K562 (cell line): ENCODE data around the gene CDNF. TPM values are rescaled to one million over a fixed set of nuclear protein-coding genes. Genes with fewer than 3 reads are reported as not detected.

Source experiments
- ATAC-seq: fragments of 200-7000 bp; cut with Tn5 transposase; 3 replicates; pipeline ENCODE4 v1.9.1; 2020; ENCODE audit warnings: moderate library complexity
- BruUV-seq: library from RNA; stranded (reverse); fragments of 400-500 nt; replicated peaks from 2 replicates; lab custom pipeline; 2021; lab: Mats Ljungman, UMichigan
- CTCF ChIA-PET: fragments of 300-600 bp; formaldehyde crosslinking; extraction: SDS; loops from one replicate; lab custom pipeline; 2021; ENCODE audit warnings: low intra/inter-chr PET ratio; lab: Yijun Ruan, JAX
- POLR2A ChIA-PET: fragments of 300-600, 350-650 bp; sonication (Branson Sonifier 250); formaldehyde crosslinking; extraction: SDS; loops from one replicate; lab custom pipeline; 2021; ENCODE audit warnings: antibody characterized with exemption, inconsistent platforms; lab: Yijun Ruan, JAX
- DNase-seq, 4 experiments: peaks; one replicate each; pipeline versions ENCODE4 v3.0.0 to v3.0.0-alpha.2; 2011 to 2018; ENCODE audit warnings: low spot score in 3 of 4, mixed read lengths in 3 of 4; ENCODE audit errors: extremely low read depth in 1 of 4
- FAIRE-seq: peaks from 2 replicates; lab custom pipeline; 2011; peaks lifted over from hg19 to GRCh38; lab: Jason Lieb, UNC
- H2AFZ ChIP-seq: 2 replicates; pipeline ENCODE4 v1.6.0; 2011; ENCODE audit warnings: low read depth, low read length, control low read depth, inconsistent platforms
- H3K27ac ChIP-seq: fragments of 200-600 bp; 3 replicates; pipeline ENCODE4 v1.8.0; 2011; ENCODE audit warnings: low read depth, mild to moderate bottlenecking, control low read depth, inconsistent platforms, low read length, moderate library complexity, mixed read lengths; ENCODE audit errors: extremely low read depth
- H3K27me3 ChIP-seq, 2 experiments: fragments of 300-600 bp in 1 of 2; 2 replicates in 1 of 2; 3 replicates in 1 of 2; pipeline versions ENCODE4 v1.6.0 to v1.8.0; 2011; ENCODE audit warnings: inconsistent platforms in 2 of 2, low read length in 2 of 2, mild to moderate bottlenecking in 1 of 2, mixed read lengths in 1 of 2, moderate library complexity in 1 of 2; ENCODE audit not compliant: control insufficient read depth in 2 of 2, insufficient read depth in 2 of 2
- H3K36me3 ChIP-seq: fragments of 300-600 bp; 3 replicates; pipeline ENCODE4 v1.8.0; 2011; ENCODE audit warnings: mild to moderate bottlenecking, low read length, inconsistent platforms; ENCODE audit not compliant: control insufficient read depth, insufficient read depth
- H3K4me1 ChIP-seq, 2 experiments: fragments of 200-600 bp in 1 of 2; replicated peaks in 1 of 2; 2 replicates in 1 of 2; 3 replicates in 1 of 2; pipeline versions ENCODE4 v1.5.1 to v1.8.0; 2011; ENCODE audit warnings: inconsistent platforms in 2 of 2, low read length in 2 of 2, mild to moderate bottlenecking in 1 of 2, mixed read lengths in 1 of 2, moderate library complexity in 1 of 2; ENCODE audit not compliant: control insufficient read depth in 2 of 2, insufficient read depth in 2 of 2
- H3K4me2 ChIP-seq: 2 replicates; pipeline ENCODE4 v1.6.1; 2011; ENCODE audit warnings: low read length, control low read depth, inconsistent platforms, mixed read lengths; ENCODE audit not compliant: insufficient read depth
- H3K4me3 ChIP-seq: fragments of 200-600 bp; sonication (generic), shearing (Covaris generic); 2 replicates; pipeline ENCODE4 v1.5.1; 2016; ENCODE audit warnings: control low read depth, inconsistent platforms
- H3K79me2 ChIP-seq: fragments of 200-600 bp; 3 replicates; pipeline ENCODE4 v1.8.0; 2011; ENCODE audit warnings: low read length, inconsistent platforms; ENCODE audit not compliant: control insufficient read depth, insufficient read depth
- H3K9ac ChIP-seq, 2 experiments: 2 replicates each; pipeline versions ENCODE4 v1.6.0 to v1.6.1; 2011; ENCODE audit warnings: low read depth in 2 of 2, low read length in 2 of 2, control low read depth in 1 of 2, inconsistent platforms in 1 of 2, mild to moderate bottlenecking in 1 of 2, mixed read lengths in 1 of 2; ENCODE audit not compliant: insufficient read depth in 1 of 2
- H3K9me1 ChIP-seq: one replicate; pipeline ENCODE4 v1.6.0; 2011; ENCODE audit warnings: inconsistent platforms, mild to moderate bottlenecking, low read length, moderate library complexity; ENCODE audit not compliant: control insufficient read depth, insufficient read depth
- H3K9me3 ChIP-seq: replicated peaks from 2 replicates; pipeline ENCODE4 v1.5.1; 2011; ENCODE audit warnings: low read depth, low read length, inconsistent platforms; ENCODE audit not compliant: control insufficient read depth, insufficient read depth
- H4K20me1 ChIP-seq: replicated peaks from 2 replicates; pipeline ENCODE4 v1.6.1; 2011; ENCODE audit warnings: low read length, inconsistent platforms, mixed read lengths; ENCODE audit not compliant: control insufficient read depth, insufficient read depth
- ARID1B ChIP-seq: fragments of 450-650 bp; IDR thresholded peaks from 2 replicates; pipeline ENCODE4 v1.6.1; 2016; ENCODE audit warnings: antibody characterized with exemption, mild to moderate bottlenecking, inconsistent platforms
- IRF1 ChIP-seq: sonication (generic); formaldehyde crosslinking; IDR thresholded peaks from 2 replicates; pipeline ENCODE4 v1.8.0; 2022; ENCODE audit warnings: missing genetic modification reagents, mild to moderate bottlenecking, borderline replicate concordance
- MAFF ChIP-seq: IDR thresholded peaks from 2 replicates; pipeline ENCODE4 v1.6.1; 2012; ENCODE audit warnings: low read length, improper control_type of control experiment
- MEIS2 ChIP-seq: fragments of 450-650 bp; IDR thresholded peaks from 2 replicates; pipeline ENCODE4 v1.6.1; 2014; ENCODE audit warnings: mild to moderate bottlenecking; ENCODE audit not compliant: partially characterized antibody
- SIN3B ChIP-seq: fragments of 450-650 bp; IDR thresholded peaks from 2 replicates; pipeline ENCODE4 v1.6.1; 2017; ENCODE audit warnings: low read depth, mild to moderate bottlenecking, moderate library complexity
- SMARCE1 ChIP-seq: fragments of 450-650 bp; IDR thresholded peaks from 2 replicates; pipeline ENCODE4 v1.7.1; 2016; ENCODE audit warnings: mild to moderate bottlenecking
- SOX6 ChIP-seq: fragments of 450-650 bp; IDR thresholded peaks from 2 replicates; pipeline ENCODE4 v1.6.1; 2014; ENCODE audit warnings: mild to moderate bottlenecking
- ZBTB17 ChIP-seq: fragments of 450-650 bp; formaldehyde crosslinking; IDR thresholded peaks from 2 replicates; pipeline ENCODE4 v1.4.0; 2020; ENCODE audit warnings: mild to moderate bottlenecking
- ZNF239 ChIP-seq: fragments of 250-450 bp; sonication (Bioruptor Pico); IDR thresholded peaks from 2 replicates; pipeline ENCODE4 v1.4.0; 2020; ENCODE audit warnings: mild to moderate bottlenecking
- WGBS: fragments of 100-300 bp; shearing (Covaris generic); methylation state at CpG from one replicate; pipeline ENCODE4 v1.1.6; 2016; ENCODE audit warnings: low coverage, mixed read lengths; ENCODE audit not compliant: insufficient coverage; ENCODE audit errors: missing lambda C conversion rate; 5-methylcytosine and 5-hydroxymethylcytosine counted together
- in situ Hi-C: fragments of 300-500 bp; cut with MboI; formaldehyde crosslinking; loops from 4 replicates; pipeline ENCODE4 v1.15.0; 2018; ENCODE audit warnings: inconsistent platforms, mixed read lengths
- intact Hi-C: fragments of 100-400 bp; cut with micrococcal nuclease; formaldehyde crosslinking; loops from 2 replicates; pipeline ENCODE4 v1.14.2; 2022
- polyA plus RNA-seq, 8 experiments: library from polyadenylated mRNA; depleted of rRNA in 4 of 8; stranded (reverse) in 5 of 8; unstranded in 3 of 8; fragments of >200 nt; fragmentation: Nextera tagmentation in 2 of 8; fragmentation: Illumina TruSeq in 1 of 8; extraction: Ambion mirVana in 2 of 8; extraction: Trizol in 1 of 8; gene quantifications; 2 replicates each; pipeline versions ENCODE4 v1.2.1 to v1.2.3, GENCODE V29; 2011 to 2014; ENCODE audit warnings: inconsistent platforms in 1 of 8, missing spikeins in 1 of 8
- total RNA-seq, 7 experiments: library from RNA; depleted of rRNA in 6 of 7; stranded (reverse); fragments of >200 nt in 6 of 7; fragmentation: Illumina TruSeq in 2 of 7; extraction: Trizol in 2 of 7; gene quantifications; 2 replicates each; pipeline versions ENCODE4 v1.2.1 to v1.2.3, GENCODE V29; 2011 to 2021; ENCODE audit warnings: low replicate concordance in 1 of 7

CDNF gene
- total and polyA plus RNA-seq, 9 of the 15 experiments (the other 6 are each of a cell fraction or from before 2014, with no cell fraction given) = 0.18 to 1.6 (median 0.61) TPM

- TF ChIP-seq ZBTB17 (no peak), MAFF (no peak)
- TF ChIP-seq, all 486 proteins: peak for 2
Observed at GRCh38 chr10:14855453-14855852, 17.6 kb upstream of the CDNF start (continued).

- no peak overlapping the region for H3K4me3 ChIP-seq
- no peak overlapping the region for H2AFZ ChIP-seq
- no TSS peak for BruUV-seq
- H3K36me3 ChIP-seq = peaks cover 79% of the 10 kb centered on the region
- in situ Hi-C loops = no loop called here
- FAIRE-seq (peak; percentile 44), DNase-seq (no peak), ATAC-seq (no peak)
- no peaks in the 10 kb centered on the region for H3K9me3 ChIP-seq
- no peaks in the 10 kb centered on the region for H3K9me1 ChIP-seq
- ChIA-PET POLR2A (interaction anchor here (2.2 kb wide), 2 partner anchors 9 to 18 kb away, joined by 6 to 9 read pairs; no protein-coding TSS in a partner anchor), CTCF (no interaction called here)
- intact Hi-C loops = no loop called here
- H3K27ac ChIP-seq = no peak overlapping the region
- H3K79me2 ChIP-seq = no peaks in the 10 kb centered on the region
- no peak for TF ChIP-seq IRF1 (CRISPR knock-in tag)
- peak; percentile 19; the same call in 1 of the 2 replicates for TF ChIP-seq SMARCE1
- peak; percentile 28; the same call in 1 of the 2 replicates for TF ChIP-seq ARID1B
- TF ChIP-seq SIN3B = no peak
- TF ChIP-seq MEIS2 = peak; percentile 37
- no peak for TF ChIP-seq ZNF239 (CRISPR knock-in tag)
- TF ChIP-seq SOX6 = peak; percentile 55; the same call in 1 of the 2 replicates
- peaks cover 0 to 6% of the 10 kb centered on the region in 2 experiments; a peak in 1 of 5 replicates for H3K4me1 ChIP-seq
- H4K20me1 ChIP-seq = no peaks in the 10 kb centered on the region
- no peak overlapping the region for H3K4me2 ChIP-seq
- no peaks in the 10 kb centered on the region for H3K27me3 ChIP-seq
- H3K9ac ChIP-seq = no peak overlapping the region
- 2% methylated on average over 3 of the region's 3 CpGs for WGBS
Observed at GRCh38 chr10:14852236-14852635, 14.4 kb upstream of the CDNF start.
